ENCODE measurements around the gene S100A3. TPM values are rescaled to one million over a fixed set of nuclear protein-coding genes. Genes with fewer than 3 reads are reported as not detected.
"Not testable (repeated sequence)": the region's sequence is repeated elsewhere in the genome, so short reads cannot be mapped to it uniquely, and the experiment has no call there.

S100A3 gene
- total RNA-seq, 1 experiment from 2014 or later: not detected

DNA sequence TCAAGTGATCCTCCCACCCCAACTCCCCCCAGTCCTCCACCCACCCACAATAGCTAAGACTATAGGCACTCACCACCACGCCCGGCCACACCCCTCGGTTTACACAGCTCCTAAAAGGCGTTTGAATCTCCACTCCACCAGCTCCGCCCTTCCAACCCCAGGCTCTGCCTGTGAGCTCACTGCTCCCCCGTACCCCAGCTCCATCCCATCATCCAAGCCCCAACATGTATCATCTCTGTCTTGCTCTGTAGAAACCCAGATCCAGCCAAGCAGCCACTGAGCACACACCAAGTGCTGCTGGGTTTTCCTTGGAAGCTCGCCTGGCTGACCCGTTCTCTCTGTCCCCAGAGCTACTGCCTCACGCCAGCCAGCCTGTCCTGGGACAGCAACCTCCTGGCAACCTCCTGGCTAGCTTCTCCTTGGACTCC, 28.6 kb upstream of the S100A3 start:
- CTCF ChIA-PET: interaction anchor here (0.6 to 1.2 kb wide), 5 partner anchors 34 to 232 kb away, joined by 3 to 6 read pairs (median 3); partner anchors contain the start of gene S100A13
- Mint-ChIP-seq H3K4me1 (ENCODE audit: low read depth, unreplicated experiment) (peaks cover 27% of the 10 kb centered on the region), H3K27me3 (ENCODE audit: unreplicated experiment) (no peaks in the 10 kb centered on the region), H3K36me3 (ENCODE audit: insufficient read depth, unreplicated experiment) (no peaks in the 10 kb centered on the region), H3K9me3 (ENCODE audit: low read depth, unreplicated experiment) (no peaks in the 10 kb centered on the region), H3K4me3 (ENCODE audit: low read depth, unreplicated experiment) (no peak overlapping the region), H3K27ac (ENCODE audit: unreplicated experiment) (no peak overlapping the region)
- BruUV-seq (replicated peaks): no TSS peak
- TF ChIP-seq, protein P1, sequence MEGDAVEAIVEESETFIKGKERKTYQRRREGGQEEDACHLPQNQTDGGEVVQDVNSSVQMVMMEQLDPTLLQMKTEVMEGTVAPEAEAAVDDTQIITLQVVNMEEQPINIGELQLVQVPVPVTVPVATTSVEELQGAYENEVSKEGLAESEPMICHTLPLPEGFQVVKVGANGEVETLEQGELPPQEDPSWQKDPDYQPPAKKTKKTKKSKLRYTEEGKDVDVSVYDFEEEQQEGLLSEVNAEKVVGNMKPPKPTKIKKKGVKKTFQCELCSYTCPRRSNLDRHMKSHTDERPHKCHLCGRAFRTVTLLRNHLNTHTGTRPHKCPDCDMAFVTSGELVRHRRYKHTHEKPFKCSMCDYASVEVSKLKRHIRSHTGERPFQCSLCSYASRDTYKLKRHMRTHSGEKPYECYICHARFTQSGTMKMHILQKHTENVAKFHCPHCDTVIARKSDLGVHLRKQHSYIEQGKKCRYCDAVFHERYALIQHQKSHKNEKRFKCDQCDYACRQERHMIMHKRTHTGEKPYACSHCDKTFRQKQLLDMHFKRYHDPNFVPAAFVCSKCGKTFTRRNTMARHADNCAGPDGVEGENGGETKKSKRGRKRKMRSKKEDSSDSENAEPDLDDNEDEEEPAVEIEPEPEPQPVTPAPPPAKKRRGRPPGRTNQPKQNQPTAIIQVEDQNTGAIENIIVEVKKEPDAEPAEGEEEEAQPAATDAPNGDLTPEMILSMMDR (IDR thresholded peaks at IDR 0.05; ENCODE audit: unreplicated experiment): no peak
- DNase-seq: no peak
- intact Hi-C loops (cut with micrococcal nuclease; ENCODE audit: unreplicated experiment): no loop called here

DNA sequence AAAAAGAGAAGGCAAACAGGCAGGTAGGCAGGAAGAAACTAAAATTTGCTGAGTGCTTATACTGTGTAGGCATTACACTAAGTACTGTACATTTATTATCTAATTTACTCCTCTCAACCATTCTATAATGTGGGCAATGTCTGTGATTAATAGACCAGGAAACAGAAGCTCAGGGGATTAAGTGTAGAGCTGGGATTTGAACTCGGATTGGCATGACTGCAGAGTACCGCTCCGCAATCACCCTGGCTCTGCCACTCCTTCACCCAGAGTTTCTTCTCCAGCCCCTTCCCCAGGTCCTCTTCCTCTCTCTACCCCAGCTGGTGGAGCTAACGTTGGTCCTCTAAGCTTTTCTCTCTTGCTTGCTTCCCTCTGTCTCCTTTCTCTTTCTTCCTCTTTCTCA, 28.1 kb upstream of the S100A3 start:
- Mint-ChIP-seq H3K4me1 (ENCODE audit: low read depth, unreplicated experiment) (peaks cover 29% of the 10 kb centered on the region), H3K27ac (ENCODE audit: unreplicated experiment) (no peak overlapping the region), H3K27me3 (ENCODE audit: unreplicated experiment) (no peaks in the 10 kb centered on the region), H3K4me3 (ENCODE audit: low read depth, unreplicated experiment) (no peak overlapping the region), H3K36me3 (ENCODE audit: insufficient read depth, unreplicated experiment) (no peaks in the 10 kb centered on the region), H3K9me3 (ENCODE audit: low read depth, unreplicated experiment) (no peaks in the 10 kb centered on the region)
- CTCF ChIA-PET: interaction anchor here (0.9 to 1.2 kb wide), 3 partner anchors 50 to 68 kb away, joined by 3 read pairs; partner anchors contain the start of gene S100A13
- intact Hi-C loops (cut with micrococcal nuclease; ENCODE audit: unreplicated experiment): no loop called here
- no peak for DNase-seq
- TF ChIP-seq, protein P1 (IDR thresholded peaks at IDR 0.05; ENCODE audit: unreplicated experiment): no peak
- no TSS peak for BruUV-seq (replicated peaks)

DNA sequence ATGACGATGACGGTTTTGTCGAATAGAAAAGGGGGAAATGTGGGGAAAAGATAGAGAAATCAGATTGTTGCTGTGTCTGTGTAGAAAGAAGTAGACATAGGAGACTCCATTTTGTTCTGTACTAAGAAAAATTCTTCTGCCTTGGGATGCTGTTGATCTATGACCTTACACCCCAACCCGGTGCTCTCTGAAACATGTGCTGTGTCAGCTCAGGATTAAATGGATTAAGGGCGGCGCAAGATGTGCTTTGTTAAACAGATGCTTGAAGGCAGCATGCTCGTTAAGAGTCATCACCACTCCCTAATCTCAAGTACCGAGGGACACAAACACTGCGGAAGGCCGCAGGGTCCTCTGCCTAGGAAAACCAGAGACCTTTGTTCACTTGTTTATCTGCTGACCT, 26.4 kb upstream of the S100A3 start:
- H3K4me3 Mint-ChIP-seq (ENCODE audit: low read depth, unreplicated experiment); H3K36me3 Mint-ChIP-seq (ENCODE audit: insufficient read depth, unreplicated experiment); H3K27me3 Mint-ChIP-seq (ENCODE audit: unreplicated experiment); H3K9me3 Mint-ChIP-seq (ENCODE audit: low read depth, unreplicated experiment); DNase-seq; intact Hi-C loops (cut with micrococcal nuclease; ENCODE audit: unreplicated experiment); H3K27ac Mint-ChIP-seq (ENCODE audit: unreplicated experiment); BruUV-seq (replicated peaks): not testable (repeated sequence)
- CTCF ChIA-PET: interaction anchor here (1.0 kb wide), 1 partner anchor 52 kb away, joined by 3 read pairs; the partner anchor contains the start of gene S100A13
- peaks cover 41% of the 10 kb centered on the region for H3K4me1 Mint-ChIP-seq (ENCODE audit: low read depth, unreplicated experiment)

DNA sequence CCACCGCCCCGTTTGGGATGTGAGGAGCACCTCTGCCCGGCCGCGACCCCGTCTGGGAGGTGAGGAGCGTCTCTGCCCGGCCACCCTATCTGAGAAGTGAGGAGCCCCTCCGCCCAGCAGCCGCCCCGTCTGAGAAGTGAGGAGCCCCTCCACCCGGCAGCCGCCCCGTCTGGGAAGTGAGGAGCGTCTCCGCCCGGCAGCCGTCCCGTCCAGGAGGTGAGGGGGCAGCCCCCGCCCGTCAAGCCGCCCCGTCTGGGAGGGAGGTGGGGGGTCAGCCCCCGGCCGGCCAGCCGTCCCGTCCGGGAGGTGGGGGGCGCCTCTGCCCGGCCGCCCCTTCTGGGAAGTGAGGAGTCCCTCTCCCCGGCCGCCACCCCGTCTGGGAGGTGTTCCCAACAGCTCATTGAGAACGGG, 26.0 kb upstream of the S100A3 start:
- intact Hi-C loops (cut with micrococcal nuclease; ENCODE audit: unreplicated experiment): not testable (repeated sequence)

DNA sequence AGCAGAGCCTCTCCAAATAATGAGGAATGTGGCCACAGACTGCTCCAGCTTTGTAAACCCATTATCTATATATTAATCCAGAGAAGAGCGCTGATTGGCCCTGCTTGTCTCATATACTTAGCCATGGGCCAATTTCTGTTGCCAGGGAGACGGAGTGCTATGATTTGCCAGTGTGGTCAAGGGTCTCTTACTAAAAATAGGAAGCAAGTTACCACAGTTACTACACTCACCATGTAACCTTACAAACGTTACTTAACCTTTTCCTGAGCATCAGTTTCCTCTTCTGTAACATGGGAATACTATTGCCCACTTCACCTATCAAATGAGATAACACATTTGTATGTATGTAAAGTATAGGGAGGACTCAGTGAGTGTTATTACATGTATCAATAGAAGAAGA, 24.3 kb upstream of the S100A3 start:
- Mint-ChIP-seq H3K27me3 (ENCODE audit: unreplicated experiment) (no peaks in the 10 kb centered on the region), H3K4me1 (ENCODE audit: low read depth, unreplicated experiment) (peaks cover 62% of the 10 kb centered on the region), H3K27ac (ENCODE audit: unreplicated experiment) (peak overlapping the region; percentile 73), H3K4me3 (ENCODE audit: low read depth, unreplicated experiment) (peak overlapping the region; percentile 28), H3K9me3 (ENCODE audit: low read depth, unreplicated experiment) (no peaks in the 10 kb centered on the region), H3K36me3 (ENCODE audit: insufficient read depth, unreplicated experiment) (peaks cover 13% of the 10 kb centered on the region)
- no TSS peak for BruUV-seq (replicated peaks)
- CTCF ChIA-PET: interaction anchor here (1.1 to 2.3 kb wide), 12 partner anchors 18 to 218 kb away, joined by 3 to 44 read pairs (median 8); partner anchors contain the start of genes CHTOP, S100A13, S100A14 and S100A16
- intact Hi-C loops (cut with micrococcal nuclease; ENCODE audit: unreplicated experiment): loop anchor here (2.0 to 5.0 kb wide), 4 partner anchors 35 to 99 kb away; partner anchors contain the start of genes CHTOP, ILF2 and S100A14
- no peak for DNase-seq
- TF ChIP-seq, protein P1 (IDR thresholded peaks at IDR 0.05; ENCODE audit: unreplicated experiment): no peak

More for the DNA sequence above, 26.0 kb upstream of the S100A3 start:
- H3K9me3 Mint-ChIP-seq (ENCODE audit: low read depth, unreplicated experiment); CTCF ChIA-PET; H3K27ac Mint-ChIP-seq (ENCODE audit: unreplicated experiment); BruUV-seq (replicated peaks); H3K4me3 Mint-ChIP-seq (ENCODE audit: low read depth, unreplicated experiment); DNase-seq; H3K27me3 Mint-ChIP-seq (ENCODE audit: unreplicated experiment); H3K36me3 Mint-ChIP-seq (ENCODE audit: insufficient read depth, unreplicated experiment): not testable (repeated sequence)
- H3K4me1 Mint-ChIP-seq (ENCODE audit: low read depth, unreplicated experiment): peaks cover 45% of the 10 kb centered on the region

Measured in Calu3 (cell line).